IPS-20b (cell line): ENCODE data around the gene CREBBP.

Source experiments
- H3K27ac ChIP-seq: one replicate; pipeline ENCODE4 v1.5.1; 2013; ENCODE audit warnings: low read length
- H3K27me3 ChIP-seq: 2 replicates; pipeline ENCODE4 v1.6.1; 2013; ENCODE audit warnings: mild to moderate bottlenecking, low read length, inconsistent platforms; ENCODE audit not compliant: insufficient read depth
- H3K36me3 ChIP-seq: 2 replicates; pipeline ENCODE4 v1.6.1; 2013; ENCODE audit warnings: low read depth, mild to moderate bottlenecking, inconsistent platforms, low read length, moderate library complexity; ENCODE audit not compliant: insufficient read depth
- H3K4me1 ChIP-seq: 2 replicates; pipeline ENCODE4 v1.6.1; 2013; ENCODE audit warnings: mild to moderate bottlenecking, control low read depth, inconsistent platforms, low read length, moderate library complexity; ENCODE audit not compliant: insufficient read depth
- H3K4me3 ChIP-seq: 2 replicates; pipeline ENCODE4 v1.5.1; 2013; ENCODE audit warnings: mild to moderate bottlenecking, low read length, inconsistent platforms
- H3K9ac ChIP-seq: 2 replicates; pipeline ENCODE4 v1.6.1; 2013; ENCODE audit warnings: low read depth, mild to moderate bottlenecking, inconsistent platforms, low read length, moderate library complexity
- H3K9me3 ChIP-seq: 2 replicates; pipeline ENCODE4 v1.6.1; 2013; ENCODE audit warnings: mild to moderate bottlenecking, low read depth, low read length, inconsistent platforms; ENCODE audit not compliant: insufficient read depth

Gene CREBBP

GRCh38 chr16:3830625-3831254, 49.8 kb downstream of the CREBBP start:
- Histone ChIP-seq H3K9me3 (peaks cover 3% of the 10 kb centered on the region; the same call in 1 of the 2 replicates), H3K4me3 (no peak overlapping the region), H3K27ac (no peak overlapping the region), H3K36me3 (no peaks in the 10 kb centered on the region), H3K27me3 (no peaks in the 10 kb centered on the region), H3K9ac (no peak overlapping the region), H3K4me1 (0 out of 2 replicates have a peak, but pooled peaks cover 7% of the 10 kb centered on the region)

GRCh38 chr16:3829631-3830536, 50.6 kb downstream of the CREBBP start:
- Histone ChIP-seq H3K9me3 (peaks cover 3% of the 10 kb centered on the region; the same call in 1 of the 2 replicates), H3K27me3 (no peaks in the 10 kb centered on the region), H3K4me1 (0 out of 2 replicates have a peak, but pooled peaks cover 7% of the 10 kb centered on the region), H3K27ac (no peak overlapping the region), H3K9ac (no peak overlapping the region), H3K4me3 (no peak overlapping the region), H3K36me3 (no peaks in the 10 kb centered on the region)

GRCh38 chr16:3825940-3826339, 54.6 kb downstream of the CREBBP start:
- Histone ChIP-seq H3K4me1 (peaks cover 13% of the 10 kb centered on the region), H3K27me3 (no peaks in the 10 kb centered on the region), H3K9me3 (no peaks in the 10 kb centered on the region), H3K9ac (no peak overlapping the region), H3K27ac (no peak overlapping the region), H3K36me3 (no peaks in the 10 kb centered on the region), H3K4me3 (no peak overlapping the region)

GRCh38 chr16:3825103-3825502, 55.4 kb downstream of the CREBBP start:
- no peaks in the 10 kb centered on the region for H3K36me3 ChIP-seq
- no peak overlapping the region for H3K27ac ChIP-seq
- H3K4me3 ChIP-seq: no peak overlapping the region
- H3K4me1 ChIP-seq: peaks cover 13% of the 10 kb centered on the region
- no peaks in the 10 kb centered on the region for H3K27me3 ChIP-seq
- no peaks in the 10 kb centered on the region for H3K9me3 ChIP-seq
- H3K9ac ChIP-seq: no peak overlapping the region

- H3K9ac ChIP-seq: no peak overlapping the region
- no peak overlapping the region for H3K27ac ChIP-seq
- H3K4me3 ChIP-seq: no peak overlapping the region
- peaks cover 13% of the 10 kb centered on the region for H3K4me1 ChIP-seq
- no peaks in the 10 kb centered on the region for H3K36me3 ChIP-seq
- H3K9me3 ChIP-seq: no peaks in the 10 kb centered on the region
- no peaks in the 10 kb centered on the region for H3K27me3 ChIP-seq
Measured at GRCh38 chr16:3824121-3824795, 56.3 kb downstream of the CREBBP start.

- Histone ChIP-seq H3K36me3 (no peaks in the 10 kb centered on the region), H3K27me3 (no peaks in the 10 kb centered on the region), H3K4me3 (no peak overlapping the region), H3K9me3 (no peaks in the 10 kb centered on the region), H3K4me1 (peaks cover 13% of the 10 kb centered on the region), H3K9ac (no peak overlapping the region), H3K27ac (no peak overlapping the region)
Measured at GRCh38 chr16:3823427-3823826, 57.1 kb downstream of the CREBBP start.

GRCh38 chr16:3822366-3823045, 58.0 kb downstream of the CREBBP start:
- Histone ChIP-seq H3K9ac (no peak overlapping the region), H3K4me1 (peaks cover 13% of the 10 kb centered on the region), H3K27ac (no peak overlapping the region)

GRCh38 chr16:3821184-3821583, 59.3 kb downstream of the CREBBP start:
- H3K4me3 ChIP-seq: no peak overlapping the region
- no peaks in the 10 kb centered on the region for H3K36me3 ChIP-seq
- no peak overlapping the region for H3K27ac ChIP-seq
- H3K9me3 ChIP-seq: no peaks in the 10 kb centered on the region
- H3K9ac ChIP-seq: no peak overlapping the region
- peaks cover 13% of the 10 kb centered on the region for H3K4me1 ChIP-seq
- H3K27me3 ChIP-seq: no peaks in the 10 kb centered on the region

More at GRCh38 chr16:3822366-3823045, 58.0 kb downstream of the CREBBP start:
- Histone ChIP-seq H3K36me3 (no peaks in the 10 kb centered on the region), H3K9me3 (no peaks in the 10 kb centered on the region), H3K4me3 (no peak overlapping the region), H3K27me3 (no peaks in the 10 kb centered on the region)

GRCh38 chr16:3819746-3820724, 60.5 kb downstream of the CREBBP start:
- no peaks in the 10 kb centered on the region for H3K36me3 ChIP-seq
- H3K27ac ChIP-seq: no peak overlapping the region
- no peaks in the 10 kb centered on the region for H3K27me3 ChIP-seq
- no peak overlapping the region for H3K9ac ChIP-seq
- H3K4me3 ChIP-seq: no peak overlapping the region
- no peaks in the 10 kb centered on the region for H3K9me3 ChIP-seq
- H3K4me1 ChIP-seq: peaks cover 13% of the 10 kb centered on the region

- H3K9ac ChIP-seq: no peak overlapping the region
- no peaks in the 10 kb centered on the region for H3K9me3 ChIP-seq
- H3K4me3 ChIP-seq: no peak overlapping the region
- no peaks in the 10 kb centered on the region for H3K27me3 ChIP-seq
- H3K36me3 ChIP-seq: no peaks in the 10 kb centered on the region
- H3K4me1 ChIP-seq: peaks cover 13% of the 10 kb centered on the region
- no peak overlapping the region for H3K27ac ChIP-seq
Measured at GRCh38 chr16:3819175-3819527, 61.4 kb downstream of the CREBBP start.
